Body of pancreas (tissue), 4 donors: ENCODE data around the gene TLDC2. TPM values are rescaled to one million over a fixed set of nuclear protein-coding genes. Genes with fewer than 3 reads are reported as not detected.

Experiments used
- ATAC-seq: fragments of 150-250 bp; one replicate; pipeline ENCODE4 v1.9.1; 2016
- DNase-seq, 4 donors: peaks; one replicate each; pipeline ENCODE4 v3.0.0-alpha.2; 2019
- H3K27ac ChIP-seq, 4 donors: fragments of 200-600 bp; sonication (generic); 1 replicate in 3 of 4; 2 replicates in 1 of 4; pipeline versions ENCODE4 v1.5.1 to v1.6.1; 2016 to 2019; ENCODE audit warnings: mild to moderate bottlenecking in 1 of 4, mixed read lengths in 1 of 4, moderate library complexity in 1 of 4
- H3K27me3 ChIP-seq, 2 donors: fragments of 200-600 bp; sonication (generic); one replicate each; pipeline ENCODE4 v1.6.0; 2016; ENCODE audit warnings: mild to moderate bottlenecking in 1 of 2
- H3K36me3 ChIP-seq, 2 donors: fragments of 200-600 bp; sonication (generic); replicated peaks in 1 of 2; 2 replicates each; pipeline ENCODE4 v1.5.1; 2016; ENCODE audit warnings: low read depth in 2 of 2; ENCODE audit not compliant: insufficient read depth in 1 of 2
- H3K4me1 ChIP-seq: fragments of 200-600 bp; sonication (generic); one replicate; pipeline ENCODE4 v1.6.0; 2016
- H3K4me3 ChIP-seq, 2 donors: fragments of 200-600 bp; sonication (generic); 1 replicate in 1 of 2; 2 replicates in 1 of 2; pipeline ENCODE4 v1.5.1; 2016 to 2019
- H3K9me3 ChIP-seq, 3 donors: fragments of 200-600 bp; sonication (generic); 1 replicate in 2 of 3; 2 replicates in 1 of 3; pipeline ENCODE4 v1.5.1; 2016
- POLR2A ChIP-seq, 3 donors: fragments of 450-650 bp; IDR thresholded peaks; one replicate each; pipeline ENCODE4 v1.6.1; 2016; ENCODE audit warnings: antibody characterized with exemption in 3 of 3, mild to moderate bottlenecking in 2 of 3
- WGBS, 2 donors: methylation state at CpG; one replicate each; pipeline ENCODE4 v1.1.5; 2017; 5-methylcytosine and 5-hydroxymethylcytosine counted together
- intact Hi-C: fragments of 100-400 bp; cut with DNase I; formaldehyde crosslinking; loops from one replicate; pipeline ENCODE4 v1.15.1; 2023
- total RNA-seq, 2 donors: library from RNA; depleted of rRNA; stranded (reverse); fragments of >200 nt; gene quantifications; one replicate each; pipeline ENCODE4 v1.1.0, GENCODE V29; 2016
- TF ChIP-seq, protein P1 (sequence below), 7 experiments: fragments of 450-650 bp in 4 of 7; fragments of 200-600 bp in 3 of 7; sonication (generic) in 3 of 7; IDR thresholded peaks; one replicate each; pipeline ENCODE4 v1.5.1; 2016 to 2019; ENCODE audit warnings: antibody characterized with exemption in 7 of 7

Gene TLDC2
- total RNA-seq, 2 donors from 2014 or later, result not detected

GRCh38 chr20:36854348-36855240, 21.3 kb upstream of the TLDC2 start:
- Histone ChIP-seq H3K9me3 (no peaks in the 10 kb centered on the region), H3K27ac (no peak overlapping the region), H3K4me3 (no peak overlapping the region), H3K27me3 (no peaks in the 10 kb centered on the region), H3K4me1 (peaks cover 21% of the 10 kb centered on the region), H3K36me3 (no peaks in the 10 kb centered on the region)
- intact Hi-C loops, result no loop called here
- ATAC-seq, result no peak
- 77 to 85% methylated on average over 16 to 20 of the region's 21 CpGs for WGBS, 2 donors
- TF ChIP-seq, protein P1, sequence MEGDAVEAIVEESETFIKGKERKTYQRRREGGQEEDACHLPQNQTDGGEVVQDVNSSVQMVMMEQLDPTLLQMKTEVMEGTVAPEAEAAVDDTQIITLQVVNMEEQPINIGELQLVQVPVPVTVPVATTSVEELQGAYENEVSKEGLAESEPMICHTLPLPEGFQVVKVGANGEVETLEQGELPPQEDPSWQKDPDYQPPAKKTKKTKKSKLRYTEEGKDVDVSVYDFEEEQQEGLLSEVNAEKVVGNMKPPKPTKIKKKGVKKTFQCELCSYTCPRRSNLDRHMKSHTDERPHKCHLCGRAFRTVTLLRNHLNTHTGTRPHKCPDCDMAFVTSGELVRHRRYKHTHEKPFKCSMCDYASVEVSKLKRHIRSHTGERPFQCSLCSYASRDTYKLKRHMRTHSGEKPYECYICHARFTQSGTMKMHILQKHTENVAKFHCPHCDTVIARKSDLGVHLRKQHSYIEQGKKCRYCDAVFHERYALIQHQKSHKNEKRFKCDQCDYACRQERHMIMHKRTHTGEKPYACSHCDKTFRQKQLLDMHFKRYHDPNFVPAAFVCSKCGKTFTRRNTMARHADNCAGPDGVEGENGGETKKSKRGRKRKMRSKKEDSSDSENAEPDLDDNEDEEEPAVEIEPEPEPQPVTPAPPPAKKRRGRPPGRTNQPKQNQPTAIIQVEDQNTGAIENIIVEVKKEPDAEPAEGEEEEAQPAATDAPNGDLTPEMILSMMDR (IDR thresholded peaks at IDR 0.05), result no peak
- no peak for DNase-seq

DNA sequence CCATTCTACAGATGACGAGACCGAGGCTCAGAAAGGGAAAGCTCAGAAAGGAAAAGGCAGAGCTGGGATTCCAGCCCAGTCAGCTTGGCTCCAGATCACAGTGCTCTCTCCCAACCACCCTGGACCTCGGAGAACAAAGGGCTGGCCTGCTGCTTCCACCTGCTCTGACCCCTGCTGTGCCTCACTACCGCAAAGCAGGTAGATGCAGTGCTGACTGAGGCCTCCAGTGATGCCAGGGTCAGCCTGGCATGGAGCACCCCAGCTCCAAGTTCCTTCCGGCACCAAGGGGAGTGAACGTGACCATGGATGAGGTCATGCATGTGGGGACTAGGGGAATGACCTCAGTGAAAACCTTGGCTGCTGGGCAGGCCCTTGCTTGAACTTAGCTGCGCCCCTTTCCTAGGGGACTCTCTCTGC, 20.7 kb upstream of the TLDC2 start:
- H3K36me3 ChIP-seq, result no peaks in the 10 kb centered on the region
- no peaks in the 10 kb centered on the region for H3K9me3 ChIP-seq
- WGBS, 2 donors, result 69 to 78% methylated on average over 2 to 7 of the region's 7 CpGs
- ATAC-seq (no peak), DNase-seq (no peak)
- no peaks in the 10 kb centered on the region for H3K27me3 ChIP-seq
- peaks cover 28% of the 10 kb centered on the region for H3K4me1 ChIP-seq
- H3K4me3 ChIP-seq, result no peak overlapping the region
- no peak overlapping the region for H3K27ac ChIP-seq
- TF ChIP-seq POLR2A (IDR thresholded peaks at IDR 0.05), result no peak
- TF ChIP-seq, protein P1 (IDR thresholded peaks at IDR 0.05), result no peak
- intact Hi-C loops, result no loop called here

DNA sequence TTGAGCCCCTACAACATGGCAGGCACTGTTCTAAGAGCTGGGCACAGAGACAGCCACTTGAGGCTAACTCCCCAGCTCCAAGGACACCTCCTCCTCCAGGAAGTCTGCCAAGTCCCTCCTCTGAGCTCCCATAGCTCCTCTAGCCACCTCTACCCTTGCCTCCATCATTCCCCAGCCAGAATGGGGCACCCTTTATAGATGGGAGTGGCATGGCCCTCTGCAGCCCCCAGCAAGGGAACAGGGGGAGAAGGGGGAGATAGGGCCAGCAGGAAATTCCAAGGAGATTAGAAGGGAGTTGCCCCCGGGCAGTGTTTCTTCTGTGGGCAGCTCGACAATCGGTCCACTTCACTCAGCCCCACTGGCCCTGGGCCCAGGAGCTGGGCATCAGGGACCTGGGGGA, 19.7 kb upstream of the TLDC2 start:
- H3K36me3 ChIP-seq, result no peaks in the 10 kb centered on the region
- H3K4me3 ChIP-seq, result no peak overlapping the region
- H3K27ac ChIP-seq, result no peak overlapping the region
- H3K4me1 ChIP-seq, result peaks cover 29% of the 10 kb centered on the region
- DNase-seq (no peak), ATAC-seq (no peak)
- 81 to 83% methylated on average over 3 of the region's 3 CpGs for WGBS, 2 donors
- intact Hi-C loops, result no loop called here
- H3K9me3 ChIP-seq, result no peaks in the 10 kb centered on the region
- no peaks in the 10 kb centered on the region for H3K27me3 ChIP-seq
- no peak for TF ChIP-seq POLR2A (IDR thresholded peaks at IDR 0.05)
- TF ChIP-seq, protein P1 (IDR thresholded peaks at IDR 0.05), result no peak

- no peak overlapping the region for H3K27ac ChIP-seq
- intact Hi-C loops, result no loop called here
- ATAC-seq (no peak), DNase-seq (no peak)
- no peak overlapping the region for H3K4me3 ChIP-seq
- H3K36me3 ChIP-seq, result no peaks in the 10 kb centered on the region
- no peaks in the 10 kb centered on the region for H3K27me3 ChIP-seq
- peaks cover 37% of the 10 kb centered on the region for H3K4me1 ChIP-seq
- no peaks in the 10 kb centered on the region for H3K9me3 ChIP-seq
- WGBS, 2 donors, result 71 to 73% methylated on average over 14 to 17 of the region's 17 CpGs
- no peak for TF ChIP-seq POLR2A (IDR thresholded peaks at IDR 0.05)
- TF ChIP-seq, protein P1 (IDR thresholded peaks at IDR 0.05), result no peak
Observed at GRCh38 chr20:36856691-36857635, 19.0 kb upstream of the TLDC2 start.
